Fibroblast of peridontal ligament (primary cell): ENCODE data around the gene PGA3.
"Not testable (repeated sequence)": the region's sequence is repeated elsewhere in the genome, so short reads cannot be mapped to it uniquely, and the experiment has no call there.

Experiments
- DNase-seq: peaks from one replicate; pipeline ENCODE4 v3.0.0-alpha.2; 2010; ENCODE audit errors: extremely low read depth

PGA3 gene

GRCh38 chr11:61250796-61251765 lies 47.8 kb downstream of the PGA3 start:
- not testable (repeated sequence) for DNase-seq

GRCh38 chr11:61252332-61252731 lies 49.0 kb downstream of the PGA3 start:
- not testable (repeated sequence) for DNase-seq

DNA sequence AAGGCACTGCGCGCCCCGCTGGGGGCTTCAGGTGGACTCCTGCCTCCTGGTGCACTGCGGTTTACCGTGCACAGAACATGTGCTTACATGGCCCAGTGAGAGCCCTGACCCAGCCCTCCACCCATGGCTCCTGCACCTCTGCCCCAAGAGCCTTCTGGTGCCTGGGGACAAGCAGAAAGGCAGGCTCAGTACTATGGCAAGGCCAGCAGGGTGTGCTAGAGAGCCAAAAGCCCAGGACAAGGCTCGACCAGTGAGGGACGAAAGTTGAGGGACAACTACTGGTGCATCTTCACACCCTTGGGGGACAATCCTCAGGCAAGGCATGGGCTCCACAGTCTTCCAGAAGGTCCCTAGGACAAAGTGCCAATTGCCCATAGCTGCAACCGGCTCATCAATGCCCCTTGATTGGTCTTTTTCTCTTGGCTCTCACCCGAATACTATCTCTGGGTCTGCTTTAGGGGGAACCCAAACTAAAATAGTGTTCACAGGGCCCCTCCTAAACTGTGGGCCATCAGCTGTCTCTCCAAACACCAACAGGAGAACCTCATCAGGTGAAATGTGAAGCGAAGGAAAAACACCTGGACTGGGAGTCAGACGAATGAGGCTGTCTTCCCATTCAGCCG lies 51.2 kb downstream of the PGA3 start:
- peak; percentile 58 for DNase-seq

GRCh38 chr11:61256710-61257482 lies 53.6 kb downstream of the PGA3 start:
- no peak for DNase-seq

- DNase-seq = no peak
Observed at GRCh38 chr11:61258546-61258945, 55.2 kb downstream of the PGA3 start.

DNA sequence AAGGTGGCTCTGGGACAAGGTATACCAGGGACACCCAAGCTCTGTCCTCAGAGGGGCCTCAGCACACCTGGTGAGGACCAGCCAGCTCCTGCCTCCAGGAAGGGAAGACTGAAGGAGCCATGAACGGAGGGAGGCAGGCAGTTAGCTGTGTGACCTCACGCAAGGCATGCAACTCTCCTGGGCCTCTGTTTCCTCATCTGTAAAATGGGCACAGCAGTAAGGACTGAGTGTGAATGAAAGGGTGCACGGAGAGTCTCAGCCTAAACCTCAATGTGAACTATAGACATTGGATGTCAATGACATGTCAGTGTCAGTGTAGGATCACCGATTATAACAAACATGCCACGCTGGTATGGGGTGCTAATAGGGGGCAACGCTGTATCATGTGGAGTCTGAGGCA lies 56.0 kb downstream of the PGA3 start:
- no peak for DNase-seq
